PC-3 (cell line): ENCODE results near the gene MKRN2OS. TPM values are rescaled to one million over a fixed set of nuclear protein-coding genes. Genes with fewer than 3 reads are reported as not detected.

Experiments used
- ATAC-seq: fragments of 200-7000 bp; cut with Tn5 transposase; 2 replicates; pipeline ENCODE4 v1.9.1; 2020; ENCODE audit warnings: mild to moderate bottlenecking, moderate library complexity
- BruUV-seq: library from RNA; stranded (reverse); fragments of 400-500 nt; replicated peaks from 2 replicates; lab custom pipeline; 2021; lab: Mats Ljungman, UMichigan
- CTCF ChIA-PET: fragments of 300-600 bp; sonication (Branson Sonifier 250); formaldehyde crosslinking; loops from one replicate; lab custom pipeline; 2022; ENCODE audit warnings: antibody characterized with exemption; lab: Charles Lee
- POLR2A ChIA-PET: fragments of 300-600 bp; sonication (Branson Sonifier 250); formaldehyde crosslinking; loops from one replicate; lab custom pipeline; 2022; ENCODE audit warnings: antibody characterized with exemption; ENCODE audit not compliant: unreplicated experiment; lab: Charles Lee
- DNase-seq: peaks from one replicate; pipeline ENCODE4 v3.0.0-alpha.2; 2015
- H2AFZ ChIP-seq: fragments of 300-600 bp; sonication (generic); 2 replicates; pipeline ENCODE4 v1.6.0; 2016; ENCODE audit warnings: antibody characterized with exemption, low read length
- H3F3A ChIP-seq: fragments of 300-600 bp; sonication (generic); one replicate; pipeline ENCODE4 v1.6.0; 2017; ENCODE audit warnings: antibody characterized with exemption, low read length, control low read depth, mild to moderate bottlenecking; ENCODE audit not compliant: unreplicated experiment
- H3K27ac ChIP-seq: fragments of 300-600 bp; sonication (generic); 2 replicates; pipeline ENCODE4 v1.5.1; 2016; ENCODE audit warnings: mild to moderate bottlenecking, low read length
- H3K27me3 ChIP-seq: fragments of 300-600 bp; sonication (generic); 2 replicates; pipeline ENCODE4 v1.6.1; 2016; ENCODE audit warnings: low read length, mixed read lengths
- H3K36me3 ChIP-seq: fragments of 300-600 bp; sonication (generic); 2 replicates; pipeline ENCODE4 v1.6.1; 2016; ENCODE audit warnings: low read depth, mixed run types, low read length, mixed read lengths
- H3K4me1 ChIP-seq: fragments of 300-600 bp; sonication (generic); 2 replicates; pipeline ENCODE4 v1.5.1; 2016; ENCODE audit warnings: low read length; ENCODE audit not compliant: insufficient read depth
- H3K4me2 ChIP-seq: fragments of 300-600 bp; sonication (generic); 2 replicates; pipeline ENCODE4 v1.6.0; 2016; ENCODE audit warnings: low read length
- H3K4me3 ChIP-seq: fragments of 300-600 bp; sonication (generic); 2 replicates; pipeline ENCODE4 v1.5.1; 2016; ENCODE audit warnings: mild to moderate bottlenecking, low read length, mixed read lengths
- H3K79me2 ChIP-seq: fragments of 300-600 bp; sonication (generic); 2 replicates; pipeline ENCODE4 v1.6.1; 2017; ENCODE audit warnings: low read length, mixed read lengths
- H3K9ac ChIP-seq: fragments of 300-600 bp; sonication (generic); 2 replicates; pipeline ENCODE4 v1.6.0; 2016; ENCODE audit warnings: mild to moderate bottlenecking, low read length
- H3K9me2 ChIP-seq: fragments of 300-600 bp; sonication (generic); replicated peaks from 2 replicates; pipeline ENCODE4 v1.6.1; 2016; ENCODE audit warnings: mixed run types, low read length, mixed read lengths
- H3K9me3 ChIP-seq: fragments of 300-600 bp; sonication (generic); 2 replicates; pipeline ENCODE4 v1.6.1; 2016; ENCODE audit warnings: low read length, mixed read lengths
- H4K20me1 ChIP-seq: fragments of 300-600 bp; sonication (generic); 2 replicates; pipeline ENCODE4 v1.6.1; 2016; ENCODE audit warnings: low read length, mixed read lengths
- CTCF ChIP-seq: fragments of 300-600 bp; sonication (generic); conservative IDR thresholded peaks from 2 replicates; pipeline ENCODE4 v1.5.1; 2017; ENCODE audit warnings: antibody characterized with exemption, low read depth, mild to moderate bottlenecking, low read length
- EZH2 ChIP-seq: fragments of 300-600 bp; sonication (generic); IDR thresholded peaks from one replicate; pipeline ENCODE4 v1.6.1; 2017; ENCODE audit warnings: antibody characterized with exemption, mild to moderate bottlenecking, low read length; ENCODE audit not compliant: unreplicated experiment
- EZH2phosphoT487 ChIP-seq: fragments of 300-600 bp; sonication (generic); IDR thresholded peaks from 2 replicates; pipeline ENCODE4 v1.6.1; 2018; ENCODE audit warnings: mild to moderate bottlenecking, antibody characterized with exemption, low read length, borderline replicate concordance
- intact Hi-C: fragments of 100-400 bp; cut with micrococcal nuclease; formaldehyde crosslinking; loops from 2 replicates; pipeline ENCODE4 v1.9.0; 2023
- total RNA-seq: library from RNA; depleted of rRNA; stranded (reverse); fragments of >200 nt; gene quantifications from 2 replicates; pipeline ENCODE4 v1.2.3, GENCODE V29; 2014

The MKRN2OS gene
- total RNA-seq, 1 experiment from 2014 or later = 6.6 TPM

GRCh38 chr3:12503126-12503957 is 42.0 kb downstream of the MKRN2OS start:
- ChIA-PET POLR2A (no interaction called here), CTCF (no interaction called here)
- Histone ChIP-seq H3K9me3 (no peaks in the 10 kb centered on the region), H3K36me3 (peaks cover 74% of the 10 kb centered on the region), H3K4me2 (no peak overlapping the region), H3K27me3 (no peaks in the 10 kb centered on the region), H3K4me1 (peaks cover 14% of the 10 kb centered on the region), H3K79me2 (no peaks in the 10 kb centered on the region; the same call in 1 of the 2 replicates), H3K9me2 (no peaks in the 10 kb centered on the region), H4K20me1 (no peaks in the 10 kb centered on the region), H3K27ac (no peak overlapping the region), H3K4me3 (no peak overlapping the region), H3K9ac (no peak overlapping the region), H2AFZ (no peak overlapping the region), H3F3A (peaks cover 15% of the 10 kb centered on the region)
- no peak for DNase-seq
- BruUV-seq = no TSS peak
- TF ChIP-seq CTCF (no peak), EZH2phosphoT487 (no peak), EZH2 (no peak)
- intact Hi-C loops = no loop called here
- ATAC-seq = no peak

GRCh38 chr3:12501360-12502020 is 43.8 kb downstream of the MKRN2OS start:
- H3K4me2 ChIP-seq = no peak overlapping the region
- peaks cover 91% of the 10 kb centered on the region for H3K36me3 ChIP-seq
- H3K9me3 ChIP-seq = no peaks in the 10 kb centered on the region
- H3K79me2 ChIP-seq = no peaks in the 10 kb centered on the region; the same call in 1 of the 2 replicates
- H3F3A ChIP-seq = peaks cover 6% of the 10 kb centered on the region
- H4K20me1 ChIP-seq = no peaks in the 10 kb centered on the region
- no peak overlapping the region for H3K4me3 ChIP-seq
- no TSS peak for BruUV-seq
- DNase-seq (no peak), ATAC-seq (no peak)
- no peak overlapping the region for H3K27ac ChIP-seq
- H3K4me1 ChIP-seq = no peaks in the 10 kb centered on the region
- ChIA-PET POLR2A (no interaction called here), CTCF (no interaction called here)
- no peaks in the 10 kb centered on the region for H3K9me2 ChIP-seq
- TF ChIP-seq CTCF (no peak), EZH2phosphoT487 (no peak), EZH2 (no peak)
- H3K9ac ChIP-seq = no peak overlapping the region
- no peaks in the 10 kb centered on the region for H3K27me3 ChIP-seq
- intact Hi-C loops = no loop called here
- H2AFZ ChIP-seq = no peak overlapping the region

GRCh38 chr3:12499474-12499873 is 45.8 kb downstream of the MKRN2OS start:
- H3K36me3 ChIP-seq = peaks cover 79% of the 10 kb centered on the region
- no peak overlapping the region for H3K27ac ChIP-seq
- no peaks in the 10 kb centered on the region for H3F3A ChIP-seq
- H3K4me2 ChIP-seq = no peak overlapping the region
- H4K20me1 ChIP-seq = no peaks in the 10 kb centered on the region
- H3K9me3 ChIP-seq = no peaks in the 10 kb centered on the region
- ChIA-PET POLR2A (no interaction called here), CTCF (no interaction called here)
- H3K9me2 ChIP-seq = no peaks in the 10 kb centered on the region
- H3K9ac ChIP-seq = no peak overlapping the region
- BruUV-seq = no TSS peak
- DNase-seq = no peak
- no peaks in the 10 kb centered on the region for H3K4me1 ChIP-seq
- H3K27me3 ChIP-seq = no peaks in the 10 kb centered on the region
- H3K4me3 ChIP-seq = no peak overlapping the region
- H3K79me2 ChIP-seq = no peaks in the 10 kb centered on the region
- no peak overlapping the region for H2AFZ ChIP-seq
- intact Hi-C loops = no loop called here
- no peak for ATAC-seq
- TF ChIP-seq EZH2phosphoT487 = no peak
- no peak for TF ChIP-seq EZH2
- no peak for TF ChIP-seq CTCF
